Measurements from ENCODE around the gene HECA. TPM values are rescaled to one million over a fixed set of nuclear protein-coding genes. Genes with fewer than 3 reads are reported as not detected.

Gene HECA
- total and polyA plus RNA-seq, 2 of the 4 experiments (the other 2 are of a cell fraction): 3.1 to 4.3 TPM

GRCh38 chr6:139173172-139173571, 38.3 kb downstream of the HECA start:
- intact Hi-C loops (cut with micrococcal nuclease) (no loop called here), in situ Hi-C loops (cut with MboI; ENCODE audit: low sequenced_read_pairs) (no loop called here), dilution Hi-C loops (cut with HindIII; ENCODE audit: low sequenced_read_pairs, unreplicated experiment) (no loop called here)
- Histone ChIP-seq H2BK15ac (ENCODE audit: low read depth, low read length) (no peak overlapping the region), H3K18ac (ENCODE audit: low read depth, low read length) (no peak overlapping the region), H2BK20ac (ENCODE audit: low read depth, low read length) (no peak overlapping the region), H4K91ac (ENCODE audit: insufficient read depth, low read depth, low read length) (no peak overlapping the region), H3K36me3 (ENCODE audit: control insufficient read depth, insufficient read depth, low read length) (peaks cover 7% of the 10 kb centered on the region), H3K56ac (ENCODE audit: extremely low read depth, insufficient read depth, low read length) (no peak overlapping the region), H2AK5ac (ENCODE audit: low read depth, low read length) (no peak overlapping the region), H3K79me1 (ENCODE audit: low read depth in 1 of 2, low read length in 2 of 2) (peaks cover 4 to 6% of the 10 kb centered on the region in 2 experiments; a peak in 2 of 4 replicates), H3K27ac (ENCODE audit: insufficient read depth, low read length) (no peak overlapping the region), H3K4me3 (ENCODE audit: insufficient read depth, low read depth, low read length) (no peak overlapping the region), H2BK120ac (ENCODE audit: low read depth, low read length) (no peak overlapping the region), H3K4ac (ENCODE audit: low read depth, low read length) (no peak overlapping the region), H3K27me3 (ENCODE audit: control insufficient read depth, insufficient read depth, low read length) (no peaks in the 10 kb centered on the region), H2AFZ (replicated peaks; ENCODE audit: low read length, poor library complexity) (no peak overlapping the region), H3K23ac (ENCODE audit: low read depth, low read length) (no peak overlapping the region), H3K14ac (replicated peaks; ENCODE audit: low read depth, low read length) (no peak overlapping the region), H3K4me2 (ENCODE audit: low read depth, low read length) (no peak overlapping the region), H3K4me1 (ENCODE audit: control insufficient read depth, insufficient read depth, low read length) (no peaks in the 10 kb centered on the region), H3K9me3 (ENCODE audit: control insufficient read depth, insufficient read depth, low read length) (no peaks in the 10 kb centered on the region), H4K5ac (ENCODE audit: low read depth, low read length) (no peak overlapping the region), H3K9ac (ENCODE audit: low read depth, low read length) (no peak overlapping the region), H4K20me1 (ENCODE audit: insufficient read depth, low read length) (no peaks in the 10 kb centered on the region), H3K9me1 (ENCODE audit: insufficient read depth, low read length) (no peaks in the 10 kb centered on the region; the same call in 1 of the 2 replicates), H4K8ac (ENCODE audit: low read depth in 2 of 2, low read length in 2 of 2) (no peak overlapping the region), H2AK9ac (replicated peaks; ENCODE audit: low read depth, low read length, poor library complexity) (no peak overlapping the region), H2BK5ac (ENCODE audit: low read depth, low read length, poor library complexity, severe bottlenecking) (no peak overlapping the region)
- ATAC-seq (ENCODE audit: low read depth): no peak
- peak; percentile 5 for DNase-seq
- ChIA-PET POLR2A (ENCODE audit: unreplicated experiment) (no interaction called here), CTCF (interaction anchor here (1.0 kb wide), 1 partner anchor 46 kb away, joined by 3 read pairs; no protein-coding TSS in a partner anchor)
- no CpG with 5 or more reads among the region's 2 CpGs for WGBS, 2 experiments (ENCODE audit: extremely low coverage in 2 of 2, insufficient read length in 1 of 2)
- no TSS peak for BruUV-seq (replicated peaks)
- TF ChIP-seq RAD21 (IDR thresholded peaks at IDR 0.05; ENCODE audit: low read length) (no peak), CTCF (conservative IDR thresholded peaks at IDR 0.05; ENCODE audit: low read depth, low read length) (0 out of 2 replicates have a peak, but pooled peaks have one; percentile 2)
